ENCODE data around the gene FKBP8. TPM values are rescaled to one million over a fixed set of nuclear protein-coding genes. Genes with fewer than 3 reads are reported as not detected.
A peak's percentile ranks its signal among the peaks of the same experiment; 100 is the strongest.

The FKBP8 gene
- total RNA-seq, 4 donors from 2014 or later, result 248 to 285 (median 263) TPM

- DNase-seq (ENCODE audit: low spot score in 2 of 2), result peak in 1 of 2 donors; percentile 41
- intact Hi-C loops (cut with DNase I; ENCODE audit: low total_unique reads), result no loop called here
- WGBS, 2 donors, result 0% methylated on average over 8 to 15 of the region's 41 CpGs
- peak overlapping the region; percentile 98 for H3K4me3 ChIP-seq (ENCODE audit: low read depth, poor library complexity, severe bottlenecking)
- TF ChIP-seq CTCF (IDR thresholded peaks at IDR 0.05) (no peak), POLR2A (IDR thresholded peaks at IDR 0.05) (no peak)
These were observed 22.3 kb downstream of the FKBP8 start for GRCh38 chr19:18520848-18521691.

DNA sequence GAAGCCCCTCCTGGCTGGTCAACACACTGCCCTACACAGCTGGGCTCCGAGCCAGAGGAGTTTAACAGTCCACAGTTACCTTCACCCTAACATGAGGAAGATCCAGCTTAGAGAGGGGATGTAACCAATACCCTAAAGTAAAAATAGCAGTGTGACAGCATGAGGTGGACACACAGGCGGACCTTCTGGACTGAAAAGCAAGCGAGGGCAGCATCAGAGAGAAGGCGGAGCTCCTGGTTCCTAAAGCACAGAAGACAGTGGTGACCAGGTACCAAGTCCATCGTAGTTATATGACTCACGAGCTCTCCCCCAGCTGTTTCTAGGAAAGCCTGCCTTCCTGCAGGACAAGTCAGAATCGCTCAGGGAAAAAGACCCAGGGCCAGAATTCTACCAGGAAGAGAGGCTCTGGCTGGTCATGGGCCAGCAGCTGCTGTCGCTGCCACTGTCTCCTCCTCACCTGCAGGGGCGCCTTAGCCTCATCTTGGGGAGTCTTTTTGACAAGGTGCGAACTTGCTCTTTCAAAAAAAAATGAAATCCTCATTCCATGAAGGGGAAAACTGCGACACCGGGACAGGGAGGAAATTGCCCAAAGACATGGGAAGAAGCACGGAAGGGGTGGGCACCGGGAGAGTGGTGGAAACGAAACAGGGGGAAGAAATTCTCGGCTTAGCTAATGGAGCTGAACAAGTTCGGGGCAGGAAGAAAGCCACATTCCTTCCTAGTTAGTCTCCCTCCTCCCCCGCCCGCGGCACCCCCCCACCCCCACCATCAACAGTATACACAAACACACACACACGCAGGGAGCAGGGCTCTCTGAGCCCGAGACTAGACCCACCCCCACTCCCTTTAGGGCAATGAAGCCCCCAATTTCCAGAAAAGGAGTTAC lies 23.2 kb downstream of the FKBP8 start:
- intact Hi-C loops (cut with DNase I; ENCODE audit: low total_unique reads), result no loop called here

GRCh38 chr19:18518639-18519038 lies 24.7 kb downstream of the FKBP8 start:
- TF ChIP-seq POLR2A (IDR thresholded peaks at IDR 0.05) (no peak), CTCF (IDR thresholded peaks at IDR 0.05) (no peak)
- H3K4me3 ChIP-seq (ENCODE audit: low read depth, poor library complexity, severe bottlenecking), result no peak overlapping the region
- 91 to 93% methylated on average over 9 of the region's 9 CpGs for WGBS, 2 donors
- DNase-seq (ENCODE audit: low spot score in 2 of 2), result no peak
- intact Hi-C loops (cut with DNase I; ENCODE audit: low total_unique reads), result no loop called here

More for the DNA sequence above, 23.2 kb downstream of the FKBP8 start:
- DNase-seq (ENCODE audit: low spot score in 2 of 2), result peak; percentile 71 to 91
- peak overlapping the region; percentile 98 for H3K4me3 ChIP-seq (ENCODE audit: low read depth, poor library complexity, severe bottlenecking)
- no peak for TF ChIP-seq POLR2A (IDR thresholded peaks at IDR 0.05)
- no peak for TF ChIP-seq CTCF (IDR thresholded peaks at IDR 0.05)
- WGBS, 2 donors, result 5 to 8% methylated on average over 21 to 22 of the region's 22 CpGs

DNA sequence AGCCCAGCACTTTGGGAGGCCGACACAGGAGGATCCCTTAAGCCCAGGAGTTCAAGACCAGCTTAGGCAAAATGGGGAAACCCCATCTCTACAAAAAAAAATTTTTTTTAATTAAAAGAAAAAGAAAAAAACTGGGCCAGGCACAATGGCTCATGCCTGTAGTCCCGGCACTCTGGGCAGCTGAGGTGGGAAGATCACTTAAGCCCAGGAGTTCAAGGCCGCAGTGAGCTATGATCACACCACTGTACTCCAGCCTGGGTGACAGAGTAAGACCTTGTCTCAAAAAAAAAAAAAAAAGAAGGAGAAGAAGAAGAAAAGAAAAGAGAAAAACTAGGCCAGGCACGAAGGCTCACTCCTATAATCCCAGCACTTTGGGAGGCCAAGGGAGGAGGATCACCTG lies 25.8 kb downstream of the FKBP8 start:
- TF ChIP-seq POLR2A (IDR thresholded peaks at IDR 0.05), result no peak
- no peak for TF ChIP-seq CTCF (IDR thresholded peaks at IDR 0.05)

DNA sequence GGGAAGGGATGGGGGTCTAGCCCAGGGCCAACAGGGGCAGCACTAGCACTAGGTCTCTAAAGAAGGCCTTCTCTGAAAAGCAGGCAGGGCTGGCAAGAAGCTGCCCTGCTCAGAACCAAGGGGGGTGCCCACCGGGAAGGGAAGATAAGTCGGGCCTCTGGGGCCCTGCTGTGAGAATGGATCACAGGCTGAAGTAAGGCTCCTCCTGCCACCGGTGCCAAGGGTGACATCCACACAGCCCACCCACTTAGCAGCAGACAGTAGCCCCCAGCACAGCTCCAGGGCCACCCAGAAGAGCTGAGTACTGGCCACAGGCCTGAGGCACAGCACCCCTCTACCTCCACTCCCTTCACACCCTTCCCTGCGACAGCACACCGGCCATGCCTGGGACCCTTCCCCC lies 27.4 kb downstream of the FKBP8 start:
- WGBS, 2 donors, result 83 to 85% methylated on average over 5 of the region's 5 CpGs
- no peak overlapping the region for H3K4me3 ChIP-seq (ENCODE audit: low read depth, poor library complexity, severe bottlenecking)
- intact Hi-C loops (cut with DNase I; ENCODE audit: low total_unique reads), result no loop called here
- no peak for DNase-seq (ENCODE audit: low spot score in 2 of 2)
- TF ChIP-seq POLR2A (IDR thresholded peaks at IDR 0.05) (no peak), CTCF (IDR thresholded peaks at IDR 0.05) (no peak)

More for the DNA sequence above, 25.8 kb downstream of the FKBP8 start:
- DNase-seq (ENCODE audit: low spot score in 2 of 2), result no peak
- 96 to 97% methylated on average over 4 of the region's 4 CpGs for WGBS, 2 donors
- no peak overlapping the region for H3K4me3 ChIP-seq (ENCODE audit: low read depth, poor library complexity, severe bottlenecking)
- intact Hi-C loops (cut with DNase I; ENCODE audit: low total_unique reads), result no loop called here

Measured in lower leg skin (tissue), 4 donors.